Esophagus mucosa (tissue), 1 donor: ENCODE results near the gene NFKB1. TPM values are rescaled to one million over a fixed set of nuclear protein-coding genes. Genes with fewer than 3 reads are reported as not detected.
"Not testable (repeated sequence)": the region's sequence is repeated elsewhere in the genome, so short reads cannot be mapped to it uniquely, and the experiment has no call there.

Source experiments
- ATAC-seq: fragments of 200-7000 bp; cut with Tn5 transposase; one replicate; pipeline ENCODE4 v1.9.1; 2020
- total RNA-seq: library from RNA; stranded (reverse); gene quantifications from one replicate; pipeline ENCODE4 v1.2.4, GENCODE V29; 2023
- donor health status: DM: yes; HTN: yes; CAD: no.

NFKB1 gene
- total RNA-seq, 1 donor from 2014 or later, result 35.2 TPM

- no peak for ATAC-seq
Observed at GRCh38 chr4:102601586-102602227, 100.5 kb downstream of the NFKB1 start.

GRCh38 chr4:102604222-102604940 lies 103.2 kb downstream of the NFKB1 start:
- no peak for ATAC-seq

- no peak for ATAC-seq
Observed at GRCh38 chr4:102606261-102606660, 105.1 kb downstream of the NFKB1 start.

GRCh38 chr4:102606846-102607450 lies 105.8 kb downstream of the NFKB1 start:
- no peak for ATAC-seq

GRCh38 chr4:102608190-102608589 lies 107.0 kb downstream of the NFKB1 start:
- ATAC-seq, result no peak

- no peak for ATAC-seq
Observed at GRCh38 chr4:102610007-102610406, 108.8 kb downstream of the NFKB1 start.

- ATAC-seq, result no peak
Observed at GRCh38 chr4:102610476-102610875, 109.3 kb downstream of the NFKB1 start.

- ATAC-seq, result peak; percentile 71
Observed at GRCh38 chr4:102612210-102612609, 111.1 kb downstream of the NFKB1 start.

- peak; percentile 94 for ATAC-seq
Observed at GRCh38 chr4:102612824-102613366, 111.7 kb downstream of the NFKB1 start.

- no peak for ATAC-seq
Observed at GRCh38 chr4:102614801-102615200, 113.6 kb downstream of the NFKB1 start.

GRCh38 chr4:102616636-102617035 lies 115.5 kb downstream of the NFKB1 start:
- ATAC-seq, result no peak

GRCh38 chr4:102619021-102619420 lies 117.9 kb downstream of the NFKB1 start:
- ATAC-seq, result not testable (repeated sequence)

GRCh38 chr4:102619776-102620631 lies 118.8 kb downstream of the NFKB1 start:
- ATAC-seq, result peak; percentile 24

GRCh38 chr4:102620697-102621497 lies 119.7 kb downstream of the NFKB1 start:
- ATAC-seq, result peak; percentile 88

GRCh38 chr4:102623622-102624021 lies 122.5 kb downstream of the NFKB1 start:
- ATAC-seq, result no peak

- ATAC-seq, result no peak
Observed at GRCh38 chr4:102624505-102624904, 123.3 kb downstream of the NFKB1 start.

GRCh38 chr4:102625232-102625930 lies 124.2 kb downstream of the NFKB1 start:
- ATAC-seq, result peak; percentile 61

- peak; percentile 88 for ATAC-seq
Observed at GRCh38 chr4:102627831-102628523, 126.8 kb downstream of the NFKB1 start.

- no peak for ATAC-seq
Observed at GRCh38 chr4:102629673-102630072, 128.5 kb downstream of the NFKB1 start.

GRCh38 chr4:102631616-102632015 lies 130.5 kb downstream of the NFKB1 start:
- no peak for ATAC-seq
